ENCODE measurements around the gene CARS2.

- TF ChIP-seq FOXP2 (optimal IDR thresholded peaks at IDR 0.05; ENCODE audit: control extremely low read depth, extremely low read length, insufficient read depth) (no peak), POLR2AphosphoS5 (IDR thresholded peaks at IDR 0.05; ENCODE audit: borderline replicate concordance, low read depth, low read length) (no peak)
Observed at GRCh38 chr13:110702089-110702488, 3.8 kb downstream of the CARS2 start.

All from SK-N-MC (cell line).